Spinal cord (tissue), 10 donors: ENCODE measurements around the gene ZNF536. TPM values are rescaled to one million over a fixed set of nuclear protein-coding genes. Genes with fewer than 3 reads are reported as not detected.

ENCODE experiments used
- DNase-seq, 6 donors: peaks; one replicate each; pipeline versions ENCODE4 v3.0.0 to v3.0.0-alpha.2; 2013 to 2015; ENCODE audit warnings: low spot score in 6 of 6, low read depth in 4 of 6
- H3K27ac ChIP-seq: one replicate; pipeline ENCODE4 v1.5.1; 2013; ENCODE audit warnings: low read depth, low read length, control low read depth
- H3K27me3 ChIP-seq: one replicate; pipeline ENCODE4 v1.6.1; 2013; ENCODE audit warnings: low read length; ENCODE audit not compliant: control insufficient read depth, insufficient read depth
- H3K36me3 ChIP-seq: one replicate; pipeline ENCODE4 v1.6.1; 2013; ENCODE audit warnings: low read length; ENCODE audit not compliant: control insufficient read depth, insufficient read depth
- H3K4me1 ChIP-seq: one replicate; pipeline ENCODE4 v1.6.1; 2013; ENCODE audit warnings: low read length; ENCODE audit not compliant: control insufficient read depth, insufficient read depth
- H3K4me3 ChIP-seq: one replicate; pipeline ENCODE4 v1.5.1; 2013; ENCODE audit warnings: low read depth, low read length, control low read depth
- H3K9me3 ChIP-seq: one replicate; pipeline ENCODE4 v1.6.1; 2013; ENCODE audit warnings: low read length; ENCODE audit not compliant: control insufficient read depth, insufficient read depth
- WGBS: methylation state at CpG from one replicate; pipeline ENCODE4 v1.1.5; 2013; ENCODE audit warnings: missing lambda C conversion rate; ENCODE audit not compliant: insufficient coverage; 5-methylcytosine and 5-hydroxymethylcytosine counted together
- polyA plus RNA-seq, 2 donors: library from polyadenylated mRNA; unstranded; fragments of 120-200 nt; gene quantifications; one replicate each; pipeline ENCODE4 v1.2.1, GENCODE V29; 2013; ENCODE audit not compliant: insufficient read length in 2 of 2
- total RNA-seq, 2 donors: library from RNA; depleted of rRNA in 1 of 2; stranded (reverse); fragments of 120-200 nt in 1 of 2; fragments of >200 nt in 1 of 2; gene quantifications; one replicate each; pipeline versions ENCODE4 v1.2.3 to v1.2.4, GENCODE V29; 2013 to 2014
- donor health status: healthy.

ZNF536 gene
- total and polyA plus RNA-seq, 4 donors: 26.2 to 41.1 (median 28.9) TPM

DNA sequence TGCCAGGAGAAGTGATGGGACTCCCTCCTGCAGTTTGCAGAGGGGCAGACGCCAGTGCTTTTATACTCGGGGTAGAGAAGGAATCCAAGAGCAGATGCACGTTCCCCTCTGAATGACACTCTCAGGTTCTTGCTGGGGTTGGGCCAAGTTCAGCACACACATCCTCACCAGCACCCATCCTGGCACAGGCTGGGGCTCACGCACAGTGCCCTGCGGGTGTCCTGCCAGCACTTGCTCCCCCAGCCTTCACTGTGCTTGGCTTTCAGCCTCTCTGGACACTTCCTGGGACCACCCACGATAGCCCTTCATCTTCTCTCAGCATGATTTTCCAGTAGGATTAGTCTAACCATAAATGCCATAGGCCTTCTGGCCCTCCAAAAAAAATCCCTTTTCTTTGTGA, 158.6 kb downstream of the ZNF536 start:
- DNase-seq: no peak
- peaks cover 5% of the 10 kb centered on the region for H3K36me3 ChIP-seq
- H3K9me3 ChIP-seq: no peaks in the 10 kb centered on the region
- H3K27me3 ChIP-seq: no peaks in the 10 kb centered on the region
- 45% methylated on average over 6 of the region's 6 CpGs for WGBS
- H3K4me1 ChIP-seq: no peaks in the 10 kb centered on the region
- no peak overlapping the region for H3K27ac ChIP-seq
- H3K4me3 ChIP-seq: no peak overlapping the region

DNA sequence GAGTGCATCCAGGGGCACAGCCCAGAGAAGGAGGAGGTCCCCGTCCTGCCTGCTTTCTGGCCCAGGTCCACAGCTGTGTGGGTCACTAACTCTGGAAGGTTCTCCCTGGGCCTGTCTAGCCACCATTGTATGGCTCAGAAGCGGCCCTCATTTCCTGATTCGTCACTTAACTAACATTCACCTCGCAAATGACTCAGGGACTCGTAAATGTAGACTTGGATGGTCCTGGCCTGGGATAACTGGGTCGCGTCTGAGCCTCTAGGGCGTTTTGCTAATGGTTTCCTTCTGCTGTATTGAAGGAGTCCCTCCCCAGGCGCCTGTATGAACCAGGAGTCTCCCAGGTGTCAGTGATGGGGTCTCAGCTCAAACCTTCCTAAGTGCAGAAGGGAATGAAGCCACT, 162.8 kb downstream of the ZNF536 start:
- no peak for DNase-seq
- H3K27me3 ChIP-seq: no peaks in the 10 kb centered on the region
- no peak overlapping the region for H3K4me3 ChIP-seq
- H3K27ac ChIP-seq: no peak overlapping the region
- no peaks in the 10 kb centered on the region for H3K4me1 ChIP-seq
- H3K9me3 ChIP-seq: no peaks in the 10 kb centered on the region
- 93% methylated on average over 9 of the region's 9 CpGs for WGBS
- H3K36me3 ChIP-seq: peaks cover 5% of the 10 kb centered on the region

DNA sequence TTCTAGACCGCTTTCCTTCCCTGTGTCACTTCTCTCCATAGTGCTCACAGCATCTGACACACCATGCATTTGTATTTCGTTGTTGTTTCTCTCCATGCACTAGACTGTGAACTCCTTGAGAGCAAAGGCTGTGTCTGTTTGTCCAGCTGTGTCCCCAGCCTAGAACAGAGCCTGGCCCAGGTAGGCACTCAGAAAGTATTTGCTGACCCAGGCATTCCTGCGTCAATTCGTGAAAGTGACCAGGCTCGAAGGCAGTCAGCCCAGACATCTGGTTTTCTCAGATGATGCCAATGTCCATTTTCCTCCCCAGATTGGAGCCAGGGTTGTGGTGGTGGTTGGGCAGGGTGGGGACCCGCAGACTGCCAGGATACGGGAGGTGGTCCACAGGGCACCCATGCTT, 164.8 kb downstream of the ZNF536 start:
- Histone ChIP-seq H3K27ac (no peak overlapping the region), H3K4me3 (no peak overlapping the region), H3K9me3 (no peaks in the 10 kb centered on the region), H3K4me1 (no peaks in the 10 kb centered on the region), H3K36me3 (peaks cover 5% of the 10 kb centered on the region), H3K27me3 (no peaks in the 10 kb centered on the region)
- WGBS: 80% methylated on average over 5 of the region's 7 CpGs
- no peak for DNase-seq

DNA sequence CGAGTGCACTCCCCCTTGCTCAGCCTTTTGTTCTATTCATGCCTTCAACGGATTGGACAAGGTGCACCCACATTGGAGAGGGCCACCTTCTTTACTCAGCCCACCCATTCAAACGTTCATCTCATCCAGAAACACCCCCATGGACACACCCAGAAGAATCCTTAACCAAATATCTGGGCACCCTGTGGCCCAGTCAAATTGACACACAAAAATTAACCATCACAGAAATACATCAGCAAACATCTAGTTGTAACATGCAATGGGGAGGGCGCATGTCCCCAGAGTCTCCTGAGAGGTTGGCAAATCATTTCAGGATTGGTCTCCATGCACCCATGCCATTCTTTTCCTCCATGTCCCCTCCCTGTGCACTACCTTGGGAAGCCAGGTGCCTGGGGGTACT, 167.1 kb downstream of the ZNF536 start:
- H3K27ac ChIP-seq: no peak overlapping the region
- H3K27me3 ChIP-seq: no peaks in the 10 kb centered on the region
- peaks cover 5% of the 10 kb centered on the region for H3K36me3 ChIP-seq
- H3K9me3 ChIP-seq: no peaks in the 10 kb centered on the region
- DNase-seq: no peak
- WGBS: 86% methylated on average over 4 of the region's 4 CpGs
- H3K4me3 ChIP-seq: no peak overlapping the region
- no peaks in the 10 kb centered on the region for H3K4me1 ChIP-seq

DNA sequence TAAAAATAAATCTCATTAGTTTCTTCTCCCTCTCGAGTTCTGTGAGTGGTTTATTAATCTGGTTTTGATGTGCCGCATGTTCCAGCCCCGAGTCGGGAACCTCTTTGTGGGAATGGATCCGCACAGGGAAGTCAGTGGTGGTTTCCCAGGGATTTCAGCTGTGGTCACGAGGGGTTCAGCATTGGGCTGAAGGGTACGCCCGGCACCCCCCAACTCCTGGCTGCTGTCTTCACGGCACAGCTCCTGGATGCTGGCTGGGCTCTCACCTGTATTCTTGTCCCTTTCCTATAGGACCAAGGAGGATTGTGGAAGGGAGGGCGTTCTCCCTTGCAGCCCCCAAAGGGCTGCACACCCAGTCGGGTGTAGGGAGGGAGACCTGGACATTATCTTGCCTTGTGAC, 167.8 kb downstream of the ZNF536 start:
- no peak for DNase-seq
- Histone ChIP-seq H3K4me3 (no peak overlapping the region), H3K27me3 (no peaks in the 10 kb centered on the region), H3K27ac (no peak overlapping the region), H3K9me3 (no peaks in the 10 kb centered on the region), H3K36me3 (peaks cover under 1% of the 10 kb centered on the region), H3K4me1 (no peaks in the 10 kb centered on the region)
- WGBS: 93% methylated on average over 10 of the region's 11 CpGs

DNA sequence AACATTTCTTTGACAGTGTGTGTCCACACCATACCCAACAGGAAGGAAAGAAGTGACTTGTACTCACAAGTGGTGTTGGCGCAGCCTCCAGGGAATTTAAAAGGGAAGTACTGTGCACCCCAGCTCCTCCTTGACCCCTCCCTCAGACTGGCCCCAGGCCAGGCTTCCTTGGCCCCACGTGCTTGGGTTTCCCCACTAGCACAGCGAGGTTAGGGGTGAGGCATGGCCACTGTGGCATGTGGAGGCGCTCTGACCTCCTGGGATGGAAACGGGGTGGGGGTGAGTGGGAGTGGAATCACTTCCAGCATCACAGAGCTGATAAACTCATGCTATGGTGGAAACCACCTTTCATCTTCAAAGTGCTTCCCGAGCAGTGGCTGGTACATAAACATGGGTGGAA, 168.6 kb downstream of the ZNF536 start:
- no peaks in the 10 kb centered on the region for H3K4me1 ChIP-seq
- no peaks in the 10 kb centered on the region for H3K27me3 ChIP-seq
- DNase-seq: no peak
- H3K27ac ChIP-seq: no peak overlapping the region
- 83% methylated on average over 2 of the region's 6 CpGs for WGBS
- H3K9me3 ChIP-seq: no peaks in the 10 kb centered on the region
- no peaks in the 10 kb centered on the region for H3K36me3 ChIP-seq
- no peak overlapping the region for H3K4me3 ChIP-seq

DNA sequence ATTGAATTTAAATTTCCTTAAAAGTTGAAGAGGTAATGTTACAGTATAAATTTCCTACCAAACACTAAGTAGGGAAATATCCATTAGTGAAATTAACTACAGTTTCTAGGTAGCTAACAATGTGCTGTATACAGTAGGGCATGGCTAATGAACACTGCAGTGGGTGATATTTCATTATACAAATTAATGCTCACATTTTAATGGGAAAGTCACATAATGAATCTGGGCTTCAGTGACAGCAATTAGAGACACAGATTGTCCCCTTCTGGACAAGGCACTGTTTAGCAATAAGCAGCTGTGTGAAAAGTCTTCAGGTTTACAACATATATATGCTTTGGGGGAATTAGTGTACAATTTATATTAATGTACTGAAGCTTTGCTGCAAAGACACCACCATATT, 169.4 kb downstream of the ZNF536 start:
- no peaks in the 10 kb centered on the region for H3K4me1 ChIP-seq
- no peaks in the 10 kb centered on the region for H3K9me3 ChIP-seq
- H3K27me3 ChIP-seq: no peaks in the 10 kb centered on the region
- DNase-seq: peak in 2 of 6 donors; percentile 13 to 77
- H3K27ac ChIP-seq: no peak overlapping the region
- no peak overlapping the region for H3K4me3 ChIP-seq
- no peaks in the 10 kb centered on the region for H3K36me3 ChIP-seq

DNA sequence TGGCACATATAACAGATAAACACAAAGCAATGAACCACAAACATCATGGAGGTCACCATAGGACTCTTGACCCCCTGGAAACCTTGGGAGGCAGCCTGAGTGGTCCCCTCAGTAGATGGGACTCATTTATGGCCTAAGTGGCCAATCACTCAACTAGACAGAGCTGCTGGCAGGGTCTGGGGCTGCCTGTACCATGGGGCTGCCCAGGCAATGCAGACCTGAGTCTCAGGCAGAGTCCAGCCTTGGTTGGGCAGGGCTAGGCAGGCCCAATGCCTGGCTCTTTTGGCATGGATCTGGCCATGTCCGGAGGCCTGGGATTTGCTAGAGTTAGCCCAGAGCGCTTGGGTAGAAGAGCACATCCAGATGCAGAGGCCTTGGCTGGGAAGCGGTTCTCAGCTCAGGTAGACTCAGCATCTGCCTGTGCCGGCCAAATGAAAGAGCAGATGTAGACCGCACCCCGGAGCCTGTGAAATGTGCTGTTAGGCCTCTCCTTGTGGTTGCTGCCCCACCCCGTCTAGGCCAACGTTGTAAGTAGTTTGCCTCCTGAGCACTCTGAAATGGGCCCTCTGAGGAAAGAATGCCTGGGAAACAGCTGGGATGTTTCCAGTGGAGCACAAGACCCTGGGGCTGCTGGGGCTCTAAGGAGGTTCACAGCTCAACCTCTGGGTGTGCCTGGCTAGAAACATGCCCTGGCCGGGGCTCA, 171.2 kb downstream of the ZNF536 start:
- Histone ChIP-seq H3K36me3 (peaks cover 6% of the 10 kb centered on the region), H3K27me3 (no peaks in the 10 kb centered on the region), H3K4me1 (no peaks in the 10 kb centered on the region), H3K27ac (no peak overlapping the region), H3K9me3 (no peaks in the 10 kb centered on the region), H3K4me3 (no peak overlapping the region)
- no peak for DNase-seq
- 87% methylated on average over 8 of the region's 9 CpGs for WGBS

DNA sequence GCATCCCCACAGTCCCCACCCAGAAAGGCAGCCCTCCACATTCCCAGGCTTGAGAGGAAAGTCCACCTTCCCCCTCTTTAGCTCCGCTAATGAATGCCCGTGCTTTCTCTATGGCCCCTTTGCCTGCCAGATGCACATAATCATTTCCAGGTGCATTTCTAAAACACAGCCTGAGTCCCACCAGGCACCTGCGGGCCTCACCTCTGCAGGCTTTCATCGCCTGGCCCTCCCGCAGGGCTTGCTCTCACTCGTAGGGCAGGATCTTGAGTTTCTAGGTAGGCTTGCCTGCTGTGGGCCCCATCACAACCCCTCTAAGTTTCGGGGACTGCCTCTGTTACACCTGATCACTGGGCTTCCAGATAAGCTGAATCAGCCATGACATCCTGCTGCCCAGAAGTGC, 173.6 kb downstream of the ZNF536 start:
- 84% methylated on average over 7 of the region's 7 CpGs for WGBS
- H3K4me1 ChIP-seq: no peaks in the 10 kb centered on the region

DNA sequence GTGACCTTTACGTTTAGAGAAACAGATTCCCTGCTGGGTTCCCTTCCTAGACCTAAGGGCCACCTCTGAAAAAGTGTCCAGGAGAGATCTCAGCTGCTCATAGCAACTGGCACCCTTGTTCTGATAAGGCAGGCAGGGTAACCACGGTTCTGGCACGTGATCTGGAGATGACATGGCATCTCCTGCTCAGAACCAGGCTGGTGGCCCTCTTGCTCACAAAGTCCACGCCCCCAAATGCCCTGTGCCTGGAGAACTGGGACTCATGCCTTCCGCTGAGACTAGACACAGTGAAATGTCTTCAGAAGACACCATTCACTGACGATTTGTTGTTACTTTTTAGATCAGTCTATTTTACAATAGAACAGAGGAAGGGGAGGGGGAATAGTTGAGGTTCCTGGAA, 174.1 kb downstream of the ZNF536 start:
- WGBS: 91% methylated on average over 5 of the region's 6 CpGs

More for the DNA sequence above, 173.6 kb downstream of the ZNF536 start:
- no peaks in the 10 kb centered on the region for H3K9me3 ChIP-seq
- no peak for DNase-seq
- no peak overlapping the region for H3K4me3 ChIP-seq
- peaks cover 14% of the 10 kb centered on the region for H3K36me3 ChIP-seq
- no peaks in the 10 kb centered on the region for H3K27me3 ChIP-seq
- H3K27ac ChIP-seq: no peak overlapping the region

More for the DNA sequence above, 174.1 kb downstream of the ZNF536 start:
- Histone ChIP-seq H3K27me3 (no peaks in the 10 kb centered on the region), H3K4me1 (no peaks in the 10 kb centered on the region), H3K4me3 (no peak overlapping the region), H3K9me3 (no peaks in the 10 kb centered on the region), H3K27ac (no peak overlapping the region), H3K36me3 (peaks cover 14% of the 10 kb centered on the region)
- DNase-seq: no peak
